Measurements from ENCODE around the gene RAMACL. TPM values are rescaled to one million over a fixed set of nuclear protein-coding genes. Genes with fewer than 3 reads are reported as not detected.

The RAMACL gene
- polyA plus RNA-seq, 1 donor from 2014 or later = 1.9 TPM

DNA sequence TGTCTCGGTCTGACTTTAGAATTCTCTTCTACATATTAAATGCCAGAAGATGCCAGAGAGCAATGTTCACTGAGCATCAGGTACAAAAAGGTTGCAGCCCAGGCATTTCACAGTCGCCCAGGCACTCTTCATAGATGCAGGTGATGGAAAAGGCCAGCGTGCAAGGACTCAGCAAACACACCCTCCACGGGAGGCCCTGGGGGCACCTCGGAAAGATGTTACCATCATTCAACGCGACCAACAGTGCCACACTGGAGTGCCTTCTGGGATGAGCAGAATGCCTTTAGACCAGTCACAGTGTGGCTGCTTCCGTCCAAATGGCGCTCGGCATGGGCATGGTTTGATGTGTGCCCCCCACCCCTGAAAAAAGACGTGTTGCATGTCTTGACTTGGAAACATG, 4.5 kb upstream of the RAMACL start:
- Histone ChIP-seq H3F3A (ENCODE audit: insufficient read depth, low read length, poor library complexity, severe bottlenecking) (no peaks in the 10 kb centered on the region), H4K20me1 (ENCODE audit: insufficient read depth) (no peaks in the 10 kb centered on the region), H3K27me3 (ENCODE audit: insufficient read depth, low read depth, low read length) (no peaks in the 10 kb centered on the region), H3K9me2 (ENCODE audit: insufficient read depth, low read length) (no peaks in the 10 kb centered on the region), H3K4me3 (ENCODE audit: low read length) (no peak overlapping the region), H3K36me3 (ENCODE audit: insufficient read depth, low read length) (no peaks in the 10 kb centered on the region), H2AFZ (ENCODE audit: low read depth, low read length) (no peak overlapping the region), H3K27ac (ENCODE audit: low read length) (no peak overlapping the region), H3K9ac (ENCODE audit: low read length) (no peak overlapping the region), H3K4me2 (ENCODE audit: low read length) (no peak overlapping the region), H3K9me3 (ENCODE audit: low read length) (no peaks in the 10 kb centered on the region), H3K79me2 (replicated peaks; ENCODE audit: insufficient read depth, low read length) (peaks cover 32% of the 10 kb centered on the region)
- TF ChIP-seq TAF1 (IDR thresholded peaks at IDR 0.05; ENCODE audit: low read depth) = no peak
- no peak for TF ChIP-seq RAD21 (conservative IDR thresholded peaks at IDR 0.05)
- no peak for TF ChIP-seq POLR2AphosphoS5 (IDR thresholded peaks at IDR 0.05)
- no peak for TF ChIP-seq SMC3 (conservative IDR thresholded peaks at IDR 0.05; ENCODE audit: poor library complexity)
- TF ChIP-seq, protein P1, sequence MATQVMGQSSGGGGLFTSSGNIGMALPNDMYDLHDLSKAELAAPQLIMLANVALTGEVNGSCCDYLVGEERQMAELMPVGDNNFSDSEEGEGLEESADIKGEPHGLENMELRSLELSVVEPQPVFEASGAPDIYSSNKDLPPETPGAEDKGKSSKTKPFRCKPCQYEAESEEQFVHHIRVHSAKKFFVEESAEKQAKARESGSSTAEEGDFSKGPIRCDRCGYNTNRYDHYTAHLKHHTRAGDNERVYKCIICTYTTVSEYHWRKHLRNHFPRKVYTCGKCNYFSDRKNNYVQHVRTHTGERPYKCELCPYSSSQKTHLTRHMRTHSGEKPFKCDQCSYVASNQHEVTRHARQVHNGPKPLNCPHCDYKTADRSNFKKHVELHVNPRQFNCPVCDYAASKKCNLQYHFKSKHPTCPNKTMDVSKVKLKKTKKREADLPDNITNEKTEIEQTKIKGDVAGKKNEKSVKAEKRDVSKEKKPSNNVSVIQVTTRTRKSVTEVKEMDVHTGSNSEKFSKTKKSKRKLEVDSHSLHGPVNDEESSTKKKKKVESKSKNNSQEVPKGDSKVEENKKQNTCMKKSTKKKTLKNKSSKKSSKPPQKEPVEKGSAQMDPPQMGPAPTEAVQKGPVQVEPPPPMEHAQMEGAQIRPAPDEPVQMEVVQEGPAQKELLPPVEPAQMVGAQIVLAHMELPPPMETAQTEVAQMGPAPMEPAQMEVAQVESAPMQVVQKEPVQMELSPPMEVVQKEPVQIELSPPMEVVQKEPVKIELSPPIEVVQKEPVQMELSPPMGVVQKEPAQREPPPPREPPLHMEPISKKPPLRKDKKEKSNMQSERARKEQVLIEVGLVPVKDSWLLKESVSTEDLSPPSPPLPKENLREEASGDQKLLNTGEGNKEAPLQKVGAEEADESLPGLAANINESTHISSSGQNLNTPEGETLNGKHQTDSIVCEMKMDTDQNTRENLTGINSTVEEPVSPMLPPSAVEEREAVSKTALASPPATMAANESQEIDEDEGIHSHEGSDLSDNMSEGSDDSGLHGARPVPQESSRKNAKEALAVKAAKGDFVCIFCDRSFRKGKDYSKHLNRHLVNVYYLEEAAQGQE (IDR thresholded peaks at IDR 0.05; ENCODE audit: borderline replicate concordance) = no peak
- TF ChIP-seq, protein P2, sequence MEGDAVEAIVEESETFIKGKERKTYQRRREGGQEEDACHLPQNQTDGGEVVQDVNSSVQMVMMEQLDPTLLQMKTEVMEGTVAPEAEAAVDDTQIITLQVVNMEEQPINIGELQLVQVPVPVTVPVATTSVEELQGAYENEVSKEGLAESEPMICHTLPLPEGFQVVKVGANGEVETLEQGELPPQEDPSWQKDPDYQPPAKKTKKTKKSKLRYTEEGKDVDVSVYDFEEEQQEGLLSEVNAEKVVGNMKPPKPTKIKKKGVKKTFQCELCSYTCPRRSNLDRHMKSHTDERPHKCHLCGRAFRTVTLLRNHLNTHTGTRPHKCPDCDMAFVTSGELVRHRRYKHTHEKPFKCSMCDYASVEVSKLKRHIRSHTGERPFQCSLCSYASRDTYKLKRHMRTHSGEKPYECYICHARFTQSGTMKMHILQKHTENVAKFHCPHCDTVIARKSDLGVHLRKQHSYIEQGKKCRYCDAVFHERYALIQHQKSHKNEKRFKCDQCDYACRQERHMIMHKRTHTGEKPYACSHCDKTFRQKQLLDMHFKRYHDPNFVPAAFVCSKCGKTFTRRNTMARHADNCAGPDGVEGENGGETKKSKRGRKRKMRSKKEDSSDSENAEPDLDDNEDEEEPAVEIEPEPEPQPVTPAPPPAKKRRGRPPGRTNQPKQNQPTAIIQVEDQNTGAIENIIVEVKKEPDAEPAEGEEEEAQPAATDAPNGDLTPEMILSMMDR (IDR thresholded peaks at IDR 0.05; ENCODE audit: poor library complexity, severe bottlenecking) = no peak
- TF ChIP-seq EZH2 (IDR thresholded peaks at IDR 0.05; ENCODE audit: borderline replicate concordance, insufficient read depth, low read length, poor library complexity, severe bottlenecking) = no peak

- Histone ChIP-seq H3K9me3 (ENCODE audit: low read length) (no peaks in the 10 kb centered on the region), H3K36me3 (ENCODE audit: insufficient read depth, low read length) (no peaks in the 10 kb centered on the region), H3K4me3 (ENCODE audit: low read length) (no peak overlapping the region), H3K79me2 (replicated peaks; ENCODE audit: insufficient read depth, low read length) (peaks cover 32% of the 10 kb centered on the region), H3K9ac (ENCODE audit: low read length) (no peak overlapping the region), H3K9me2 (ENCODE audit: insufficient read depth, low read length) (no peaks in the 10 kb centered on the region), H3F3A (ENCODE audit: insufficient read depth, low read length, poor library complexity, severe bottlenecking) (no peaks in the 10 kb centered on the region), H2AFZ (ENCODE audit: low read depth, low read length) (no peak overlapping the region), H3K27ac (ENCODE audit: low read length) (no peak overlapping the region), H4K20me1 (ENCODE audit: insufficient read depth) (no peaks in the 10 kb centered on the region), H3K27me3 (ENCODE audit: insufficient read depth, low read depth, low read length) (no peaks in the 10 kb centered on the region), H3K4me2 (ENCODE audit: low read length) (no peak overlapping the region)
- TF ChIP-seq EP300 (conservative IDR thresholded peaks at IDR 0.05; ENCODE audit: poor library complexity, severe bottlenecking) (no peak), TAF1 (IDR thresholded peaks at IDR 0.05; ENCODE audit: low read depth) (no peak), MXI1 (conservative IDR thresholded peaks at IDR 0.05; ENCODE audit: poor library complexity, severe bottlenecking) (no peak), EZH2 (IDR thresholded peaks at IDR 0.05; ENCODE audit: borderline replicate concordance, insufficient read depth, low read length, poor library complexity, severe bottlenecking) (no peak), RAD21 (conservative IDR thresholded peaks at IDR 0.05) (no peak), POLR2AphosphoS5 (IDR thresholded peaks at IDR 0.05) (no peak), SMC3 (conservative IDR thresholded peaks at IDR 0.05; ENCODE audit: poor library complexity) (no peak)
- TF ChIP-seq, protein P2 (IDR thresholded peaks at IDR 0.05; ENCODE audit: poor library complexity, severe bottlenecking) = no peak
- TF ChIP-seq, protein P1 (IDR thresholded peaks at IDR 0.05; ENCODE audit: borderline replicate concordance) = no peak
These were observed 3.5 kb upstream of the RAMACL start for GRCh38 chr6:166589786-166590574.
